ENCODE results near the gene TMEM234. TPM values are rescaled to one million over a fixed set of nuclear protein-coding genes. Genes with fewer than 3 reads are reported as not detected.
A peak's percentile ranks its signal among the peaks of the same experiment; 100 is the strongest.

The TMEM234 gene
- total and polyA plus RNA-seq, 2 of the 13 experiments (the other 11 are each of a cell fraction or from before 2014, with no cell fraction given): 6.1 to 9.0 TPM

GRCh38 chr1:32179443-32180185, 42.5 kb downstream of the TMEM234 start, which contains the start of gene TXLNA (continued):
- TF ChIP-seq RBAK (CRISPR knock-in tag; IDR thresholded peaks at IDR 0.05): peak; percentile 28; the same call in 1 of the 2 replicates
- peak; percentile 5; the same call in 1 of the 2 replicates for TF ChIP-seq ZNF609 (CRISPR knock-in tag; IDR thresholded peaks at IDR 0.05; ENCODE audit: borderline replicate concordance)
- TF ChIP-seq HDAC6 (IDR thresholded peaks at IDR 0.05; ENCODE audit: low read depth, low read length): no peak
- no peak for TF ChIP-seq ZFP36L2 (CRISPR knock-in tag; IDR thresholded peaks at IDR 0.05)
- TF ChIP-seq CERS6 (CRISPR knock-in tag; IDR thresholded peaks at IDR 0.05): peak; percentile 82; the same call in 1 of the 2 replicates
- TF ChIP-seq ZNF335 (CRISPR knock-in tag; IDR thresholded peaks at IDR 0.05): peak; percentile 54
- TF ChIP-seq ZBTB26 (CRISPR knock-in tag; IDR thresholded peaks at IDR 0.05; ENCODE audit: borderline replicate concordance): no peak; the same call in 1 of the 2 replicates
- TF ChIP-seq SRSF4 (IDR thresholded peaks at IDR 0.05; ENCODE audit: low read depth, low read length, poor library complexity, severe bottlenecking): no peak
- TF ChIP-seq FOSL2 (CRISPR knock-in tag; IDR thresholded peaks at IDR 0.05): peak; percentile 21; the same call in 1 of the 2 replicates
- no peak for TF ChIP-seq NR2F1 (CRISPR knock-in tag; IDR thresholded peaks at IDR 0.05)
- no peak for TF ChIP-seq DMTF1 (CRISPR knock-in tag; IDR thresholded peaks at IDR 0.05)
- TF ChIP-seq GATAD1 (CRISPR knock-in tag; IDR thresholded peaks at IDR 0.05): peak; percentile 83
- no peak for TF ChIP-seq CENPX (CRISPR knock-in tag; IDR thresholded peaks at IDR 0.05)
- no peak for TF ChIP-seq ZNF598 (CRISPR knock-in tag; IDR thresholded peaks at IDR 0.05; ENCODE audit: borderline replicate concordance)
- TF ChIP-seq HNRNPH1 (optimal IDR thresholded peaks at IDR 0.05; ENCODE audit: low read depth, low read length): no peak
- no peak for TF ChIP-seq EP300 (IDR thresholded peaks at IDR 0.05; ENCODE audit: low read depth in 2 of 2, low read length in 2 of 2)
- peak; percentile 26; the same call in 1 of the 2 replicates for TF ChIP-seq EP300 (CRISPR knock-in tag; IDR thresholded peaks at IDR 0.05; ENCODE audit: borderline replicate concordance)
- TF ChIP-seq THAP7 (CRISPR knock-in tag; IDR thresholded peaks at IDR 0.05): no peak; the same call in 1 of the 2 replicates
